HepG2 (cell line): ENCODE measurements around the gene OR6N1. TPM values are rescaled to one million over a fixed set of nuclear protein-coding genes. Genes with fewer than 3 reads are reported as not detected.

Experiments
- ATAC-seq: fragments of 200-7000 bp; cut with Tn5 transposase; 3 replicates; pipeline ENCODE4 v1.9.1; 2020; ENCODE audit warnings: mild to moderate bottlenecking, moderate library complexity
- BruUV-seq: library from RNA; stranded (reverse); fragments of 400-500 nt; replicated peaks from 2 replicates; lab custom pipeline; 2021; lab: Mats Ljungman, UMichigan
- CTCF ChIA-PET: fragments of 300-600 bp; formaldehyde crosslinking; extraction: SDS; loops from one replicate; lab custom pipeline; 2021; ENCODE audit warnings: low total read pairs, inconsistent platforms, low intra/inter-chr PET ratio; lab: Yijun Ruan, JAX
- POLR2A ChIA-PET: fragments of 350-600 bp; sonication (Branson Sonifier 250); formaldehyde crosslinking; loops from one replicate; lab custom pipeline; 2020; ENCODE audit warnings: antibody characterized with exemption, inconsistent platforms; lab: Yijun Ruan, JAX
- DNase-seq: peaks from one replicate; pipeline ENCODE4 v3.0.0-alpha.2; 2015; ENCODE audit warnings: low spot score
- FAIRE-seq: peaks from 3 replicates; lab custom pipeline; 2011; peaks lifted over from hg19 to GRCh38; lab: Jason Lieb, UNC
- H2AFZ ChIP-seq: one replicate; pipeline ENCODE4 v1.6.1; 2011; ENCODE audit warnings: low read length, inconsistent platforms
- H3K27ac ChIP-seq: fragments of 300-600 bp; 3 replicates; pipeline ENCODE4 v1.8.0; 2011; ENCODE audit warnings: mixed run types, mild to moderate bottlenecking, mixed read lengths, low read length, inconsistent platforms; ENCODE audit not compliant: insufficient read depth; ENCODE audit errors: extremely low read length
- H3K27me3 ChIP-seq, 2 experiments: fragments of 200-600 bp in 1 of 2; 2 replicates in 1 of 2; 3 replicates in 1 of 2; pipeline versions ENCODE4 v1.6.0 to v1.8.0; 2011; ENCODE audit warnings: low read length in 2 of 2, mild to moderate bottlenecking in 2 of 2, moderate library complexity in 2 of 2, inconsistent platforms in 1 of 2; ENCODE audit not compliant: insufficient read depth in 2 of 2, control insufficient read depth in 1 of 2
- H3K36me3 ChIP-seq, 2 experiments: fragments of 200-600 bp in 1 of 2; replicated peaks in 1 of 2; 2 replicates in 1 of 2; 3 replicates in 1 of 2; pipeline versions ENCODE4 v1.5.1 to v1.8.0; 2011; ENCODE audit warnings: low read length in 2 of 2, inconsistent platforms in 1 of 2; ENCODE audit not compliant: insufficient read depth in 2 of 2, control insufficient read depth in 1 of 2
- H3K4me1 ChIP-seq: 2 replicates; pipeline ENCODE4 v1.5.1; 2012; ENCODE audit warnings: low read length, inconsistent platforms; ENCODE audit not compliant: insufficient read depth
- H3K4me2 ChIP-seq: 2 replicates; pipeline ENCODE4 v1.6.0; 2011; ENCODE audit warnings: low read depth, low read length, inconsistent platforms
- H3K4me3 ChIP-seq, 3 experiments: fragments of 200-600 bp in 1 of 3; sonication (generic), shearing (Covaris generic) in 1 of 3; replicated peaks in 1 of 3; 2 replicates each; pipeline ENCODE4 v1.5.1; 2011 to 2016; ENCODE audit warnings: low read length in 3 of 3, inconsistent platforms in 2 of 3, low read depth in 2 of 3, mild to moderate bottlenecking in 2 of 3, control low read depth in 1 of 3, mixed read lengths in 1 of 3; ENCODE audit not compliant: insufficient read depth in 1 of 3
- H3K79me2 ChIP-seq: one replicate; pipeline ENCODE4 v1.6.1; 2011; ENCODE audit warnings: low read length, inconsistent platforms; ENCODE audit not compliant: insufficient read depth
- H3K9ac ChIP-seq: 2 replicates; pipeline ENCODE4 v1.6.0; 2011; ENCODE audit warnings: mild to moderate bottlenecking, low read depth, low read length, inconsistent platforms; ENCODE audit not compliant: insufficient read depth
- H3K9me3 ChIP-seq: 2 replicates; pipeline ENCODE4 v1.5.1; 2012; ENCODE audit warnings: mild to moderate bottlenecking, low read length
- H4K20me1 ChIP-seq: 2 replicates; pipeline ENCODE4 v1.6.0; 2011; ENCODE audit warnings: inconsistent platforms, mild to moderate bottlenecking, low read length, moderate library complexity; ENCODE audit not compliant: insufficient read depth
- ATF7 ChIP-seq, 2 experiments: fragments of 450-650 bp in 1 of 2; sonication (generic) in 1 of 2; formaldehyde crosslinking in 1 of 2; IDR thresholded peaks; 2 replicates each; pipeline versions ENCODE4 v1.4.0 to v1.6.1; 2016 to 2020; ENCODE audit warnings: antibody characterized with exemption in 1 of 2, mild to moderate bottlenecking in 1 of 2, missing genetic modification reagents in 1 of 2
- ATM ChIP-seq: fragments of 450-650 bp; IDR thresholded peaks from 2 replicates; pipeline ENCODE4 v1.7.1; 2017; ENCODE audit warnings: mild to moderate bottlenecking, borderline replicate concordance
- CREB1 ChIP-seq, 2 experiments: fragments of 450-650 bp in 1 of 2; IDR thresholded peaks; 2 replicates each; pipeline ENCODE4 v1.6.1; 2016 to 2017; ENCODE audit warnings: control low read depth in 1 of 2, mild to moderate bottlenecking in 1 of 2, missing compliant biosample characterization in 1 of 2, missing genetic modification characterization in 1 of 2
- ZNF562 ChIP-seq: sonication (generic); formaldehyde crosslinking; IDR thresholded peaks from 2 replicates; pipeline ENCODE4 v1.8.0; 2022; ENCODE audit warnings: missing genetic modification reagents, borderline replicate concordance
- WGBS: methylation state at CpG from one replicate; pipeline ENCODE4 v1.1.6; 2017; ENCODE audit warnings: low lambda C conversion rate; 5-methylcytosine and 5-hydroxymethylcytosine counted together
- in situ Hi-C: cut with HindIII; loops from 2 replicates; pipeline ENCODE4 v1.10.0; 2017; ENCODE audit warnings: low pct_unique_long_range_greater_than_20kb; ENCODE audit not compliant: extremely low pct_ligation_motif_present
- intact Hi-C: fragments of 100-400 bp; cut with micrococcal nuclease; formaldehyde crosslinking; loops from one replicate; pipeline ENCODE4 v1.10.0; 2022; ENCODE audit not compliant: unreplicated experiment
- polyA plus RNA-seq, 8 experiments: library from polyadenylated mRNA; depleted of rRNA in 3 of 8; stranded (reverse) in 7 of 8; unstranded in 1 of 8; fragments of >200 nt; fragmentation: Illumina TruSeq in 4 of 8; extraction: Trizol in 4 of 8; gene quantifications; 2 replicates each; pipeline versions ENCODE4 v1.2.1 to v1.2.3, GENCODE V29; 2011 to 2016; ENCODE audit warnings: low read depth in 4 of 8, missing spikeins in 1 of 8, mixed read lengths in 1 of 8; ENCODE audit not compliant: insufficient read depth in 1 of 8
- total RNA-seq, 5 experiments: library from RNA; depleted of rRNA; stranded (reverse); fragments of >200 nt; fragmentation: Illumina TruSeq; extraction: Trizol; gene quantifications; 2 replicates each; pipeline ENCODE4 v1.2.3, GENCODE V29; 2016; ENCODE audit warnings: low read depth in 1 of 5
- TF ChIP-seq, protein P1 (sequence below): sonication (generic); formaldehyde crosslinking; IDR thresholded peaks from 2 replicates; pipeline ENCODE4 v1.4.0; 2020; ENCODE audit warnings: low read depth, mild to moderate bottlenecking, missing genetic modification reagents

OR6N1 gene
- total and polyA plus RNA-seq, 2 of the 13 experiments (the other 11 are each of a cell fraction or from before 2014, with no cell fraction given), result not detected

- H3K36me3 ChIP-seq, result no peaks in the 10 kb centered on the region
- ATAC-seq (no peak), DNase-seq (no peak), FAIRE-seq (no peak)
- intact Hi-C loops, result no loop called here
- H3K79me2 ChIP-seq, result no peaks in the 10 kb centered on the region
- 2% methylated on average over 3 of the region's 3 CpGs for WGBS
- in situ Hi-C loops, result no loop called here
- BruUV-seq, result no TSS peak
- H3K27me3 ChIP-seq, result no peaks in the 10 kb centered on the region
- TF ChIP-seq, protein P1, sequence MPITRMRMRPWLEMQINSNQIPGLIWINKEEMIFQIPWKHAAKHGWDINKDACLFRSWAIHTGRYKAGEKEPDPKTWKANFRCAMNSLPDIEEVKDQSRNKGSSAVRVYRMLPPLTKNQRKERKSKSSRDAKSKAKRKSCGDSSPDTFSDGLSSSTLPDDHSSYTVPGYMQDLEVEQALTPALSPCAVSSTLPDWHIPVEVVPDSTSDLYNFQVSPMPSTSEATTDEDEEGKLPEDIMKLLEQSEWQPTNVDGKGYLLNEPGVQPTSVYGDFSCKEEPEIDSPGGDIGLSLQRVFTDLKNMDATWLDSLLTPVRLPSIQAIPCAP (CRISPR knock-in tag), result no peak
- TF ChIP-seq ATF7 (IDR thresholded peaks at IDR 0.05) (peak; percentile 43; the same call in 1 of the 2 replicates), ATF7 (CRISPR knock-in tag; IDR thresholded peaks at IDR 0.05) (no peak), CREB1 (IDR thresholded peaks at IDR 0.05) (peak; percentile 65; the same call in 1 of the 2 replicates), CREB1 (CRISPR knock-in tag; IDR thresholded peaks at IDR 0.05) (no peak), ZNF562 (CRISPR knock-in tag) (no peak)
- no peaks in the 10 kb centered on the region for H3K4me1 ChIP-seq
- H3K9me3 ChIP-seq, result no peaks in the 10 kb centered on the region
- no peak overlapping the region for H2AFZ ChIP-seq
- no peaks in the 10 kb centered on the region for H4K20me1 ChIP-seq
- no peak overlapping the region for H3K4me2 ChIP-seq
- no peak overlapping the region for H3K9ac ChIP-seq
- no peak overlapping the region for H3K4me3 ChIP-seq
- POLR2A ChIA-PET, result no interaction called here
- CTCF ChIA-PET, result no interaction called here
- H3K27ac ChIP-seq, result no peak overlapping the region
Measured at GRCh38 chr1:158719664-158720063, 52.3 kb downstream of the OR6N1 start.

DNA sequence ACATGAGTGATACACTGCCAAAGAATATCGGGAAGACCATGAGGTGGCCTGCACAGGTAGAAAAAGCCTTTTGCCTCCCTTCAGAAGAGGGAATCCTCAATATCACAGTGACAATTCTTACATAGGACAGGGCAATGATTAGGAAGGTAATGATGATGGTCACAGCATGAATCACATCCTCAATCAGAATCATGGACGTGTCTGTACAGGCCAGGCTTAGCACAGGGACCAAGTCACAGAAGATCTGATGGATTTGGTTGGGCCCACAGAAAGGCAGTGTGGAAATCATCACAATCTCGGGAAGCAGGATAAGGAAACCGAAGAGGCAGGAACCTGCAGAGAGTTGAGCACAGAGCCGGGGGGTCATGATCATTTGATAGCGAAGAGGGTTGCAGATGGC, 54.7 kb downstream of the OR6N1 start:
- 5% methylated on average over 5 of the region's 6 CpGs for WGBS
- H3K79me2 ChIP-seq, result no peaks in the 10 kb centered on the region
- no peak for DNase-seq
- no peaks in the 10 kb centered on the region for H4K20me1 ChIP-seq
- in situ Hi-C loops, result no loop called here
- H3K27me3 ChIP-seq, result no peaks in the 10 kb centered on the region
- ATAC-seq, result no peak
- no peak for FAIRE-seq
- H3K4me2 ChIP-seq, result no peak overlapping the region
- ChIA-PET POLR2A (no interaction called here), CTCF (no interaction called here)
- no peak overlapping the region for H3K9ac ChIP-seq
- no peaks in the 10 kb centered on the region for H3K9me3 ChIP-seq
- no peak for TF ChIP-seq ATM
- H3K27ac ChIP-seq, result no peak overlapping the region
- H3K4me3 ChIP-seq, result no peak overlapping the region
- H3K4me1 ChIP-seq, result no peaks in the 10 kb centered on the region
- intact Hi-C loops, result no loop called here
- H3K36me3 ChIP-seq, result no peaks in the 10 kb centered on the region
- BruUV-seq, result no TSS peak
- H2AFZ ChIP-seq, result no peak overlapping the region
